Panc1 (cell line): Measurements from ENCODE around the gene NECAB2. TPM values are rescaled to one million over a fixed set of nuclear protein-coding genes. Genes with fewer than 3 reads are reported as not detected.

ENCODE experiments used
- ATAC-seq: fragments of 200-7000 bp; cut with Tn5 transposase; 2 replicates; pipeline ENCODE4 v1.9.1; 2020; ENCODE audit warnings: mild to moderate bottlenecking, moderate library complexity
- BruUV-seq: library from RNA; stranded (reverse); fragments of 400-500 nt; replicated peaks from 2 replicates; lab custom pipeline; 2021; lab: Mats Ljungman, UMichigan
- CTCF ChIA-PET: fragments of 300-600 bp; sonication (Branson Sonifier 250); formaldehyde crosslinking; loops from one replicate; lab custom pipeline; 2022; ENCODE audit warnings: antibody characterized with exemption; lab: Charles Lee
- POLR2A ChIA-PET: fragments of 300-600 bp; sonication (Branson Sonifier 250); formaldehyde crosslinking; loops from one replicate; lab custom pipeline; 2022; ENCODE audit warnings: antibody characterized with exemption; lab: Charles Lee
- DNase-seq: peaks from one replicate; pipeline ENCODE4 v3.0.0-alpha.2; 2010; ENCODE audit warnings: low read depth, low spot score
- H3K27ac ChIP-seq: 2 replicates; pipeline ENCODE4 v1.5.1; 2011; ENCODE audit warnings: mild to moderate bottlenecking, low read length, inconsistent platforms
- H3K27me3 ChIP-seq: fragments of 200-500 bp; sonication (Bioruptor generic); 2 replicates; pipeline ENCODE4 v1.6.0; 2014; ENCODE audit warnings: low read length, inconsistent platforms; ENCODE audit not compliant: control insufficient read depth, insufficient read depth
- H3K36me3 ChIP-seq: fragments of 200-500 bp; sonication (Bioruptor generic); 2 replicates; pipeline ENCODE4 v1.5.1; 2014; ENCODE audit warnings: inconsistent platforms, mild to moderate bottlenecking, low read length, moderate library complexity; ENCODE audit not compliant: control insufficient read depth, insufficient read depth
- H3K4me1 ChIP-seq: 2 replicates; pipeline ENCODE4 v1.5.1; 2011; ENCODE audit warnings: inconsistent platforms, mild to moderate bottlenecking, low read length, moderate library complexity; ENCODE audit not compliant: control insufficient read depth, insufficient read depth
- H3K4me3 ChIP-seq, 2 experiments: 2 replicates each; pipeline ENCODE4 v1.5.1; 2011 to 2012; ENCODE audit warnings: low read depth in 2 of 2, low read length in 2 of 2, mild to moderate bottlenecking in 2 of 2, inconsistent platforms in 1 of 2, moderate library complexity in 1 of 2
- H3K9me3 ChIP-seq: fragments of 200-500 bp; sonication (Bioruptor generic); 2 replicates; pipeline ENCODE4 v1.5.1; 2014; ENCODE audit warnings: low read depth, mild to moderate bottlenecking, inconsistent platforms, low read length, moderate library complexity; ENCODE audit not compliant: control insufficient read depth, insufficient read depth
- POLR2AphosphoS5 ChIP-seq: IDR thresholded peaks from 2 replicates; pipeline ENCODE4 v1.6.1; 2012; ENCODE audit warnings: mild to moderate bottlenecking, low read depth, low read length, moderate library complexity
- REST ChIP-seq, 2 experiments: IDR thresholded peaks; 2 replicates each; pipeline ENCODE4 v1.6.1; 2011 to 2012; ENCODE audit warnings: low read depth in 2 of 2, control low read depth in 1 of 2, low read length in 1 of 2, mild to moderate bottlenecking in 1 of 2, moderate library complexity in 1 of 2; ENCODE audit not compliant: insufficient read depth in 1 of 2
- SIN3A ChIP-seq: IDR thresholded peaks from 2 replicates; pipeline ENCODE4 v1.6.1; 2012; ENCODE audit warnings: low read depth, mild to moderate bottlenecking, low read length, moderate library complexity, borderline replicate concordance; ENCODE audit not compliant: insufficient read depth
- TCF7L2 ChIP-seq: IDR thresholded peaks from 2 replicates; pipeline ENCODE4 v1.6.1; 2011; ENCODE audit warnings: mild to moderate bottlenecking, low read depth, low read length, inconsistent platforms
- in situ Hi-C: cut with HindIII; loops from 2 replicates; pipeline ENCODE4 v1.10.0; 2016; ENCODE audit warnings: low sequenced_read_pairs, low pct_unique_long_range_greater_than_20kb
- intact Hi-C: fragments of 100-400 bp; cut with micrococcal nuclease; formaldehyde crosslinking; loops from one replicate; pipeline ENCODE4 v1.10.0; 2022; ENCODE audit not compliant: unreplicated experiment
- total RNA-seq: library from RNA; stranded (reverse); gene quantifications from one replicate; pipeline ENCODE4 v1.2.1, GENCODE V29; 2021; ENCODE audit not compliant: unreplicated experiment
- TF ChIP-seq, protein P1 (sequence below): fragments of 450-650 bp; IDR thresholded peaks from 2 replicates; pipeline ENCODE4 v1.5.1; 2017; ENCODE audit warnings: mild to moderate bottlenecking

The NECAB2 gene
- total RNA-seq, 1 experiment from 2014 or later, result 0.33 TPM

GRCh38 chr16:84005391-84005790 is 37.3 kb downstream of the NECAB2 start:
- ATAC-seq (no peak), DNase-seq (no peak)
- H3K4me3 ChIP-seq, result no peak overlapping the region
- in situ Hi-C loops (no loop called here), intact Hi-C loops (no loop called here)
- H3K4me1 ChIP-seq, result no peaks in the 10 kb centered on the region
- H3K9me3 ChIP-seq, result no peaks in the 10 kb centered on the region
- H3K36me3 ChIP-seq, result no peaks in the 10 kb centered on the region
- no peak overlapping the region for H3K27ac ChIP-seq
- BruUV-seq, result no TSS peak
- POLR2A ChIA-PET, result interaction anchor here (0.6 kb wide), 1 partner anchor 31 kb away, joined by 3 read pairs; no protein-coding TSS in a partner anchor
- TF ChIP-seq, protein P1, sequence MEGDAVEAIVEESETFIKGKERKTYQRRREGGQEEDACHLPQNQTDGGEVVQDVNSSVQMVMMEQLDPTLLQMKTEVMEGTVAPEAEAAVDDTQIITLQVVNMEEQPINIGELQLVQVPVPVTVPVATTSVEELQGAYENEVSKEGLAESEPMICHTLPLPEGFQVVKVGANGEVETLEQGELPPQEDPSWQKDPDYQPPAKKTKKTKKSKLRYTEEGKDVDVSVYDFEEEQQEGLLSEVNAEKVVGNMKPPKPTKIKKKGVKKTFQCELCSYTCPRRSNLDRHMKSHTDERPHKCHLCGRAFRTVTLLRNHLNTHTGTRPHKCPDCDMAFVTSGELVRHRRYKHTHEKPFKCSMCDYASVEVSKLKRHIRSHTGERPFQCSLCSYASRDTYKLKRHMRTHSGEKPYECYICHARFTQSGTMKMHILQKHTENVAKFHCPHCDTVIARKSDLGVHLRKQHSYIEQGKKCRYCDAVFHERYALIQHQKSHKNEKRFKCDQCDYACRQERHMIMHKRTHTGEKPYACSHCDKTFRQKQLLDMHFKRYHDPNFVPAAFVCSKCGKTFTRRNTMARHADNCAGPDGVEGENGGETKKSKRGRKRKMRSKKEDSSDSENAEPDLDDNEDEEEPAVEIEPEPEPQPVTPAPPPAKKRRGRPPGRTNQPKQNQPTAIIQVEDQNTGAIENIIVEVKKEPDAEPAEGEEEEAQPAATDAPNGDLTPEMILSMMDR, result no peak
- TF ChIP-seq REST (IDR thresholded peaks at IDR 0.05; ENCODE audit: insufficient read depth in 1 of 2, low read depth in 2 of 2, low read length in 1 of 2) (no peak), SIN3A (no peak), POLR2AphosphoS5 (no peak), TCF7L2 (no peak)
- no peaks in the 10 kb centered on the region for H3K27me3 ChIP-seq
- CTCF ChIA-PET, result no interaction called here

DNA sequence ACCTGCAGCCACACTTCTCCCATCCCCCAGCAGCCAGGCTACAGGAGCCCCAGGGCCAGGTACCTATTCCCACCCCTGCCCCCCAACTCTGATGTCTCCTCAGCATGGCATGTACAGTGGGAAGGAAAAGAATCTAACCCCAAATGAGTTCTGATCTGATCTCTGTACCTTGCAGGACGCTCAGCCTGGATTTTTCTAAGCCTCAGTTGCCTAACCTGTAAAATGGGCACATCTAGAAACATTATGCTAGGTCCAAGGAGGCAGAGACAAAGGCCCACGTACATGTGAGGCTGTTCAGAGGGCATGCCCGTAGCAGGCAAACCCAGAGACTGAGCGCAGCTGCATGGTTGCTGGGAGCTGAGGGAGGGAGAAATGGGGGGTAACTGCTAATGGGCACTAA is 39.5 kb downstream of the NECAB2 start:
- no TSS peak for BruUV-seq
- no peaks in the 10 kb centered on the region for H3K27me3 ChIP-seq
- ChIA-PET POLR2A (no interaction called here), CTCF (no interaction called here)
- in situ Hi-C loops, result no loop called here
- no peaks in the 10 kb centered on the region for H3K4me1 ChIP-seq
- H3K27ac ChIP-seq, result no peak overlapping the region
- H3K4me3 ChIP-seq, result no peak overlapping the region
- TF ChIP-seq, protein P1, result no peak
- TF ChIP-seq POLR2AphosphoS5 (no peak), REST (IDR thresholded peaks at IDR 0.05; ENCODE audit: insufficient read depth in 1 of 2, low read depth in 2 of 2, low read length in 1 of 2) (no peak), SIN3A (no peak), TCF7L2 (no peak)
- intact Hi-C loops, result no loop called here
- H3K36me3 ChIP-seq, result no peaks in the 10 kb centered on the region
- DNase-seq (no peak), ATAC-seq (no peak)
- H3K9me3 ChIP-seq, result no peaks in the 10 kb centered on the region
